IPS-NIHi11 (cell line): ENCODE measurements around the gene SLC15A1.

Experiments
- DNase-seq: peaks from one replicate; pipeline ENCODE4 v3.0.0; 2012; ENCODE audit warnings: mixed read lengths, low spot score

Gene SLC15A1

GRCh38 chr13:98751861-98752466 lies 508 bp downstream of the SLC15A1 start:
- peak; percentile 70 for DNase-seq

- peak; percentile 73 for DNase-seq
Observed at GRCh38 chr13:98751367-98751782, 1.1 kb downstream of the SLC15A1 start.

DNA sequence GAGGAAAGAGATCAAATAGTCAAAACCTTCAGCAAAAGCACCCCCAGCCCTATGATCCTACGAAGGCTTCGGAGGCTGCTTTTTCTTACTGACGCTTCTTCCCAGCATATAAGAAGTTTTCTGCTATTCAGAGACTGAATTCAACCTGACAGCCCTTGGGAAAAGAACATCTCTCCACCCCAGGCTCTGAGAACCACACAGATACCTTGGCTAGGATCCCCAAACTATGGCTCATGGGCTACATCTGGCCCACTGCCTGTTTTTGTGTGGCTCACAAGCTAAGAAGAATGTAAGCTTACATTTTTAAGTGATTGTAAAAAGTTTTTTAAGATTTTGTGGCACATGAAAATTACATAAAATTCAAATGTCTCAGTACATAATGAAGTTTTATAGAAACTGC lies 3.0 kb downstream of the SLC15A1 start:
- no peak for DNase-seq

- no peak for DNase-seq
Observed at GRCh38 chr13:98746968-98747367, 5.5 kb downstream of the SLC15A1 start.

DNA sequence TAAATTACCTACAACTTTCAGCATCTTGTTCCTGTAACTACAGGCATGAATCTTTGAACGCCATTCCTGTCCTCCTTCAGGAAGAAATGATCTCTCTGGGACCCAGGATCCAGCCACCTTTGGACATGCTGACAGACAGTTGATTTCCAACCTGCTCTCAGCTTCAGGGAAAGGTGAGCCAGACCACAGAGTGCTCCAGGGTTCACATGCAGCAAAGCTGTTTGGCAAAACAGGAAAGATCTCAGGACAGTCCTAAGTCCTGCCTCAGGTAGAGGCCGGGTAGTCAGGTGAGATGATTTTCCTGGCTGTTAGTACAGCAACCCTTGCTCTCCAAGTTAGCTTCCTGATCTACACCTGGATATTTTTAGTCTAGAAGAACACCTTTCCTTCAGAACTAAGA lies 9.1 kb downstream of the SLC15A1 start:
- no peak for DNase-seq

- DNase-seq: no peak
Observed at GRCh38 chr13:98742961-98743360, 9.5 kb downstream of the SLC15A1 start.

GRCh38 chr13:98741741-98742435 lies 10.6 kb downstream of the SLC15A1 start:
- DNase-seq: no peak

- DNase-seq: no peak
Observed at GRCh38 chr13:98740131-98740530, 12.3 kb downstream of the SLC15A1 start.

DNA sequence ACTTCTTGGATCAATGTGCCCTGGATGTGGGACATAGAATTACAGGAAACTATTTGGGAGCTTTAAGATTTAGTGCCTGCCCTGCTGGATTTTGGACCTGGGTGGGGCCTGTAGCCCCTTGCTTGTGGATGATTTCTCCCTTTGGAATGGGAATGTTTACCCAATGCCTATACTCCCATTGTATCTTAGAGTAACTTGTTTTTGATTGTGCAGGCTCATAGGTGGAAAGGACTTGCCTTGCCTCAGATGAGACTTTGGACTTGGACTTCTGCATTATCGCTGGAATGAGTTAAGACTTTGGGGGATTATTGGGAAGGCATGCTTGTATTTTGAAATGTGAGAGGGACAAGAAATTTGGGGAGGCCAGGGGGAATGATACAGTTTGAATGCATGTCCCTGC lies 13.5 kb downstream of the SLC15A1 start:
- DNase-seq: no peak

DNA sequence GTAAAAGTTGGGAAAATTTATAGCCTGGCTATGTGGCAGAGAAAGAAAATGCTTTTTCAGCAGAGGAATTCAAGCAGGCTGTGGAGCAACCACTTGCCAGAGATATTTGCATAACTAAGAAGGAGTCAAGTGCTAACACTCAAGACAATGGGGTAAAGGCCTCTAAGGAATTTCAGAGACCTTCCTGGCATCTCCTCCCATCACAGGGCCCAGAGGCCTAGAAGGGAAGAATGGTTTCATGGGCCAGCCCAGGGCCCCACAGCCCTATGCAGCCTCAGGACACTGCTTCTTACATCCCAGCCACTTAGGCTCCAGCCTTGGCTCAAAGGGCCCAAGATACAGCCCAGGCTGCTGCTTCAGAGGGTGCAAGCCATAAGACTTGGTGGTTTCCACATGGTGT lies 14.3 kb downstream of the SLC15A1 start:
- no peak for DNase-seq

DNA sequence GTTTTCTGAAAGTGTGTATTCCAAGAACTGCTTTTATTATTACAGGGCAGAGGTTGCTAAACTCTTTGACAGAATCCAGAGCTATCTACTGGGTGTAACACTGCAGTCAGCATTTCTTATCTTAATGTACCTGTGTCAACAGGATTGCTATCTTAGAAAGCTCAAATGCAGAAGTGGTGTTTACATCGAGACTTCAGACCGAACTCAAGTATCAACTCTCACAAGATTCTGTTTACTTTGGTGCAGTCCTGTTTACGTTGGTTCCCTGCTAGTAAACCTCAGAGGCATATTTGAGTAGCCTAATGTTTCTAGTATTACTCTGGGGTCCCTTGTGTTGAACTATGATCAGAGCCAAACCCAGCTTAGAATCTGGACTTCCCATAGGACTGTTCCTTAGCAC lies 20.5 kb downstream of the SLC15A1 start:
- no peak for DNase-seq

DNA sequence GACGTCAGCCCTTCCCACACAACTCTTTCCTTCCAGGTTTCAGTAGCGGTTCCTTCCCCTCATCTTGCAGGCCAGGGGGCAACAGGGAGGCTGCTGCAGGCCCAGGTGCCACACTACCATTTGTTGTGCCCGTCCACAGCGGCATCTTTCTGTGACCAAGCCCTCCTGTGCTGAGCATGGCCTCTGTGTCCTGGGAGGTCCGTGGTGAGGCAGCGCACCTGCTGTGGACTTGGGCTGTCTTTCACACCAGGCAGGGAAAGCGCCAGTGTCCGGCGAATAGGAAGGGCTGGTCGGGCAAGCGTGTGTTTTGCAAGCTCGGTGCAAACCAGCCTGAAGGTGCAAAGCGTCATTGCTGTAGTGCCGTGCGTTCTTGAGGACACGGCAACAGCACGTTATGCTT lies 21.4 kb downstream of the SLC15A1 start:
- no peak for DNase-seq

- DNase-seq: no peak
Observed at GRCh38 chr13:98730441-98730840, 22.0 kb downstream of the SLC15A1 start.

- no peak for DNase-seq
Observed at GRCh38 chr13:98729658-98730057, 22.8 kb downstream of the SLC15A1 start.

DNA sequence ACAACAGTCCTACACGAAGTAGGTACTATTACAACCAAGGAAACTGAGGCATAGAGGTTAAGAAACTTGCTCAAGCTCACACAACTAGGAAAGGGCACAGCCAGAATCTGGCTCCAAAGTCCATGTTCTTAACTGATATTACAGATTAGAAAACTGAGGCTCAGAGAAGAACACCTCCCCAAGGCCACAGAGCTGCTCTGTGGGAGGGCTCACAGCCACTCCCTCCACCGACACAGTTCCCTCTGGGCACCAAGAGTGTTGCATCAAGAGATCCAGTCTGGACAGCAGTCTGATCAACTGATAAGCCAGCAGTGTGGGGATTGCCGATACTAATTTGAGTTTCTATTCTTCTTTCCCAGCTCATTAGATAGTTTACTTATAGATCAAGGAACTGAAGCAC lies 29.5 kb downstream of the SLC15A1 start:
- no peak for DNase-seq

- DNase-seq: no peak
Observed at GRCh38 chr13:98721825-98722510, 30.5 kb downstream of the SLC15A1 start.

DNA sequence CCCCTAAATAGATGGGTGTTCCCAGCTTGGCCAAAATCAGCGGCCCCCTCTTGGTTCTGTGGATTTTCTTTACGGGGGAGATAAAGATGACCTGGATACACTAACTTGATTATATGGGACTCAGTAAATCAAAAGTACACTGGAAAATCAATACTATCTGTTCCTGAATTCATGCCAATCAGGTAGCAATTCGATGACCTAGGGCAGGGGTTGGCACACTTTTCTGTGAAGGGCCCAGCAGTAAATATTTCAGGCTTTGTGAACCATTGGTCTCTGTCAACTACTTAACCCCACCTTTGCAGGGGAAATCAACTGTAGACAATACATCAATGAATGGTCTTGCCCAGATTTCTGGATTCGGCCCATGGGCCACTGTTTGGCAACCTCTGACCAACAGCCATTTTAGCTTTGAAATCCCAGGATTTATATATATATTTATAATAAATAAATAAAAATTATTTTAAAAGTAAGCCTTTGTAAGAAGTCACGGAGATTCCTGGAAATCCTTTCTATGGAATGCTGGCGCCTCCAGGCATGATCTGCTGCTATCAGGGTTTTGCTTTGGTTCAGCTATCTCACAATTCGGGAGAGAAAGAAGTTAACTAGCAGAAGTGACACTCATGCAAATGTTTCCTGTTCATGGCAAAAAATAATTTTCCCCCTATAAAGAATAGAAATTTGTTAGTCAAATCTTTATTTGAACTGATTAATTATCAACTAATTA lies 32.8 kb downstream of the SLC15A1 start:
- DNase-seq: no peak

DNA sequence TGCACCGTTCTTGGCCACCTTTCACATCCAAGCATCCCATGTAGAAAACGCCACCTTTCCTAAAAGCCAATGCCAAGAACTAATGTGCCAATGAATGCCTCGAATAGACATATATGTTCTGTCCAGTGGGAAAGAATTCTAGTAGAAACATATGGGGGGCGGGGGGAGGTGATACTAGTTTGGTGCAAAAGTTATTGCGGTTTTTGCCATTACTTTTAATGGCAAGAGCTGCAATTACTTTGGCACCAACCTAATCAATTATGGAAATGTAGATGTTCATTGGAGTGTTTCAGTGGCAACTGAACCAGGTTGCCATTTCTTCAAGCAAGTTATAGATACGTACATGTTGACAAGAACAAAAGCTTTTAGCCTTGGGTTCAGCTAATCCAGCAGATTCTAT lies 34.6 kb downstream of the SLC15A1 start:
- no peak for DNase-seq

- no peak for DNase-seq
Observed at GRCh38 chr13:98717256-98717655, 35.2 kb downstream of the SLC15A1 start.

GRCh38 chr13:98710521-98710920 lies 42.0 kb downstream of the SLC15A1 start:
- DNase-seq: no peak

- DNase-seq: no peak
Observed at GRCh38 chr13:98707281-98707999, 45.0 kb downstream of the SLC15A1 start.

DNA sequence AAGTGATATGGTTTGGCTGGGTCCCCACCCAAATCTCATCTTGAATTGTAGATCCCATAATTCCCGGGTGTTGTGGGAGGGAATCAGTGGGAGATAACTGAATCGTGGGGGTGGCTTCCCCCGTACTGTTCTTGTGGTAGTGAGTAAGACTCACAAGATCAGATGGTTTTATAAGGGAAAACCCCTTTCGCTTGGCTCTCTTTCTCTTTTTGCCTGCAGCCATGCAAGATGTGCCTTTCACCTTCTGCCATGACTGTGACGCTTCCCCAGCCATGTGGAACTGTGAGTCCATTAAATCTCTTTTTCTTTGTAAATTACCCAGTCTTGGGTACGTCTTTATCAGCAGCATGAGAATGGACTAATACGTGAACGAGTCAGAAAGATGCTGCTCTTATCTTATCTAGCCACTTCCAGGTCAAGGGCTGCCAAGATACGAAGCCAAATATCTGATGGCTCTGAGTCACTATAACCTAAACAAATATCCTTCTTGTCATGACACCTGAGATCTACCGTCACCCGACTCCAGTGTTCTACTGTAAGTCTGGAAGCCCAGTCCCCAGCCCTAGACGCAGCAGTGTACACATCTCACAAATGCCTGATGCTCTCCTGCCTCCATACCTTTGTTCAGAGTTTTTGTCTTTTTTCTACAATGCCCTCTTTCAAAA lies 45.9 kb downstream of the SLC15A1 start:
- no peak for DNase-seq
